HEK293 (cell line): ENCODE data around the gene C7orf57.

Experiments used
- CTCF ChIA-PET: fragments of 350-600 bp; formaldehyde crosslinking; extraction: SDS; loops from one replicate; lab custom pipeline; 2021; ENCODE audit warnings: antibody characterized with exemption; lab: Yijun Ruan, JAX
- POLR2A ChIA-PET: fragments of 300-600 bp; formaldehyde crosslinking; extraction: SDS; loops from one replicate; lab custom pipeline; 2020; ENCODE audit warnings: antibody characterized with exemption, inconsistent platforms; lab: Yijun Ruan, JAX
- H3K27ac ChIP-seq: fragments of 200-500 bp; sonication (Bioruptor generic); 2 replicates; pipeline ENCODE4 v1.5.1; 2014; ENCODE audit warnings: low read depth, low read length, control low read depth, inconsistent platforms; ENCODE audit errors: extremely low read depth
- H3K36me3 ChIP-seq, 2 experiments: fragments of 200-500 bp in 1 of 2; sonication (Bioruptor generic) in 1 of 2; 1 replicate in 1 of 2; 2 replicates in 1 of 2; pipeline ENCODE4 v1.5.1; 2014 to 2017; ENCODE audit warnings: inconsistent platforms in 2 of 2, low read length in 2 of 2; ENCODE audit not compliant: control insufficient read depth in 2 of 2, insufficient read depth in 1 of 2
- H3K4me1 ChIP-seq: fragments of 200-500 bp; sonication (Bioruptor generic); 2 replicates; pipeline ENCODE4 v1.5.1; 2014; ENCODE audit warnings: mild to moderate bottlenecking, low read length, inconsistent platforms; ENCODE audit not compliant: control insufficient read depth, insufficient read depth
- H3K4me3 ChIP-seq: 2 replicates; pipeline ENCODE4 v1.5.1; 2011; ENCODE audit warnings: low read depth, mild to moderate bottlenecking, control low read depth, low read length, moderate library complexity
- H3K9me3 ChIP-seq: fragments of 200-500 bp; sonication (Bioruptor generic); 2 replicates; pipeline ENCODE4 v1.5.1; 2014; ENCODE audit warnings: low read depth, low read length, inconsistent platforms; ENCODE audit not compliant: control insufficient read depth, insufficient read depth
- HOXC10 ChIP-seq: sonication (generic); formaldehyde crosslinking; IDR thresholded peaks from 2 replicates; pipeline ENCODE4 v1.8.1; 2023; ENCODE audit warnings: mild to moderate bottlenecking, missing genetic modification reagents
- KLF8 ChIP-seq: fragments of 450-650 bp; formaldehyde crosslinking; IDR thresholded peaks from 2 replicates; pipeline ENCODE4 v1.5.1; 2016; ENCODE audit warnings: missing biosample characterization, missing genetic modification characterization
- OSR2 ChIP-seq: fragments of 450-650 bp; formaldehyde crosslinking; IDR thresholded peaks from 2 replicates; pipeline ENCODE4 v1.5.1; 2016; ENCODE audit warnings: missing biosample characterization, missing genetic modification characterization
- OVOL3 ChIP-seq: fragments of 450-650 bp; formaldehyde crosslinking; IDR thresholded peaks from 2 replicates; pipeline ENCODE4 v1.5.1; 2016; ENCODE audit warnings: missing biosample characterization, missing genetic modification characterization
- REPIN1 ChIP-seq: fragments of 450-650 bp; formaldehyde crosslinking; IDR thresholded peaks from 2 replicates; pipeline ENCODE4 v1.5.1; 2017; ENCODE audit warnings: missing biosample characterization, missing genetic modification characterization, low read depth
- SP3 ChIP-seq: fragments of 450-650 bp; formaldehyde crosslinking; IDR thresholded peaks from 2 replicates; pipeline ENCODE4 v1.5.1; 2016; ENCODE audit warnings: missing biosample characterization, missing genetic modification characterization
- ZBTB1 ChIP-seq: fragments of 450-650 bp; formaldehyde crosslinking; IDR thresholded peaks from 2 replicates; pipeline ENCODE4 v1.5.1; 2016; ENCODE audit warnings: missing biosample characterization, missing genetic modification characterization
- ZIC2 ChIP-seq: fragments of 450-650 bp; formaldehyde crosslinking; IDR thresholded peaks from 2 replicates; pipeline ENCODE4 v1.5.1; 2016; ENCODE audit warnings: missing biosample characterization, missing genetic modification characterization
- ZNF157 ChIP-seq: fragments of 450-650 bp; formaldehyde crosslinking; IDR thresholded peaks from 2 replicates; pipeline ENCODE4 v1.5.1; 2016; ENCODE audit warnings: missing biosample characterization, missing genetic modification characterization
- ZNF175 ChIP-seq: fragments of 450-650 bp; formaldehyde crosslinking; IDR thresholded peaks from 2 replicates; pipeline ENCODE4 v1.5.1; 2016; ENCODE audit warnings: missing biosample characterization, missing genetic modification characterization
- ZNF184 ChIP-seq: fragments of 450-650 bp; IDR thresholded peaks from 2 replicates; pipeline ENCODE4 v1.5.1; 2018; ENCODE audit warnings: missing biosample characterization, mild to moderate bottlenecking, missing genetic modification characterization
- ZNF280C ChIP-seq: fragments of 450-650 bp; formaldehyde crosslinking; IDR thresholded peaks from 2 replicates; pipeline ENCODE4 v1.5.1; 2016; ENCODE audit warnings: missing biosample characterization, missing genetic modification characterization
- ZNF302 ChIP-seq: fragments of 450-650 bp; formaldehyde crosslinking; IDR thresholded peaks from 2 replicates; pipeline ENCODE4 v1.5.1; 2016; ENCODE audit warnings: missing biosample characterization, missing genetic modification characterization, low read depth
- ZNF324 ChIP-seq: fragments of 450-650 bp; formaldehyde crosslinking; IDR thresholded peaks from 2 replicates; pipeline ENCODE4 v1.5.1; 2016; ENCODE audit warnings: missing biosample characterization, missing genetic modification characterization
- ZNF416 ChIP-seq: fragments of 450-650 bp; formaldehyde crosslinking; IDR thresholded peaks from 2 replicates; pipeline ENCODE4 v1.5.1; 2016; ENCODE audit warnings: missing biosample characterization, missing genetic modification characterization
- ZNF660 ChIP-seq: fragments of 450-650 bp; IDR thresholded peaks from 2 replicates; pipeline ENCODE4 v1.5.1; 2018; ENCODE audit warnings: missing biosample characterization, mild to moderate bottlenecking, missing genetic modification characterization
- ZNF677 ChIP-seq: fragments of 450-650 bp; IDR thresholded peaks from 2 replicates; pipeline ENCODE4 v1.5.0; 2018; ENCODE audit warnings: missing biosample characterization, mild to moderate bottlenecking, missing genetic modification characterization, moderate library complexity
- TF ChIP-seq, protein P1 (sequence below): fragments of 450-650 bp; IDR thresholded peaks from 2 replicates; pipeline ENCODE4 v1.5.1; 2018; ENCODE audit warnings: missing biosample characterization, missing genetic modification characterization

C7orf57 gene

GRCh38 chr7:48102530-48102929, 67.2 kb downstream of the C7orf57 start (continued):
- TF ChIP-seq ZNF280C (tag by site-specific recombination) (no peak), ZNF416 (tag by site-specific recombination) (no peak)

DNA sequence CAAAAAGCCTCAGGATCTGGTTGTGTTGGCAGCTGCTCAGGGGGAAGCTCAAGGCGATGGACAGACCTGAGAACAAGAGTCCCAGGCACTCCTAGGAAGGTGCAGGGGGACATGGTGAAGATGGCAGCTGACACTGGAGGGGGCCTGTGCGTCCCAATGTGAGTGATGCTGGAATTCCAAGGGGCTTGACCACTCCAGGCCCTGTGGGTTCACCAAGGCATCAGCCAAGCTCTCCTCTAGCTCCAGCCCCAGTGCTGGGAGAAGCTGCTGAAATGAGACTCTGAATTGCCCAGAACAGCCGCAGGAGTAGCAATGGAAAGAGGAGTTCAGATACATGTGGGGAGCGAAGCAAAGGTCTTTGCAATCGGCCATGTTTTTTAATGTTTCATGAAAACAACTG, 69.7 kb downstream of the C7orf57 start:
- CTCF ChIA-PET, result interaction anchor here (0.7 to 2.7 kb wide), 3 partner anchors 106 to 160 kb away, joined by 3 to 6 read pairs (median 6); no protein-coding TSS in a partner anchor
- POLR2A ChIA-PET, result interaction anchor here (0.8 to 1.6 kb wide), 2 partner anchors 11 to 111 kb away, joined by 3 to 4 read pairs; no protein-coding TSS in a partner anchor

DNA sequence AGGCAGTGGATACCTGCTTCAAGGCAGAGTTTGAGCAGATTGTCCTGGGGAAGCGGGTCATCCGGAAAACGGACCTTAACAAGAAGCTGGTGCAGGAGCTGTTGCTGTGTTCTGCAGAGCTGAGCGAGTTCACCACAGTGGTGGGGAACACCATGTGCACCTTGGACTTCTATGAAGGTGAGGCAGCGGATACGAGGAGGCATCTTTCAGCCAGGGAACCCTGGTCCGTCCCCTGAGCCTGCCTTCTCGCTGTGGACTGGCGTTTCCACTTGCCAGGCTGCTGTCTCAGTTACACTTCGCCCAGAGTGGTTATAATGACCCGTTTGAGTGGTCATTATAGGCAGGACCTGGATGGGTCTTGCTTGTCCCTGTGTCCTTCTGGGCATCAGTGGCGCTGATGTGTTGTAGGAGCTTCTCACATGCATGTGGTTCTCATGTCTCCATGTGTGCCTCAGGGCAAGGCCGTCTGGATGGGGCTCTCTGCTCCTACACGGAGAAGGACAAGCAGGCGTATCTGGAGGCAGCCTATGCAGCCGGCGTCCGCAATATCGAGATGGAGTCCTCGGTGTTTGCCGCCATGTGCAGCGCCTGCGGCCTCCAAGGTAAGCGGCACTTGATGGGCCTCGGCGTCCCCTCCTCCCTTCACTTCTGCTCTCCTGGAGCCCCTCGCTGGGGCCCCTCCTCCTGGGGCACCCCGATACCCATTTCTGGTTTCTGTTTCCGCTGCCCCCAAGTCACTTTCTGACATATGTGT, 71.7 kb downstream of the C7orf57 start:
- H3K4me1 ChIP-seq, result no peaks in the 10 kb centered on the region
- CTCF ChIA-PET, result interaction anchor here (0.5 to 6.8 kb wide), 4 partner anchors 58 to 168 kb away, joined by 3 to 88 read pairs (median 6); no protein-coding TSS in a partner anchor
- peaks cover 10 to 64% of the 10 kb centered on the region in 2 experiments for H3K36me3 ChIP-seq
- no peak for TF ChIP-seq ZNF302 (tag by site-specific recombination)
- TF ChIP-seq SP3, result no peak
- TF ChIP-seq ZBTB1 (tag by site-specific recombination), result no peak
- no peak overlapping the region for H3K4me3 ChIP-seq
- H3K27ac ChIP-seq, result no peak overlapping the region
- no peaks in the 10 kb centered on the region for H3K9me3 ChIP-seq
- POLR2A ChIA-PET, result interaction anchor here (1.0 to 2.9 kb wide), 3 partner anchors 15 to 115 kb away, joined by 3 to 11 read pairs (median 3); partner anchors contain the start of gene UPP1

More for the DNA sequence above, 69.7 kb downstream of the C7orf57 start:
- H3K27ac ChIP-seq, result no peak overlapping the region
- peaks cover 10 to 73% of the 10 kb centered on the region in 2 experiments for H3K36me3 ChIP-seq
- no peak overlapping the region for H3K4me3 ChIP-seq
- TF ChIP-seq ZNF660 (tag by site-specific recombination), result no peak
- no peak for TF ChIP-seq ZNF677
- no peak for TF ChIP-seq ZNF157 (tag by site-specific recombination)
- H3K9me3 ChIP-seq, result no peaks in the 10 kb centered on the region
- no peaks in the 10 kb centered on the region for H3K4me1 ChIP-seq

GRCh38 chr7:48107926-48108472, 72.7 kb downstream of the C7orf57 start:
- ChIA-PET POLR2A (interaction anchor here (0.6 to 2.9 kb wide), 3 partner anchors 19 to 133 kb away, joined by 3 to 11 read pairs (median 3); partner anchors contain the start of gene UPP1), CTCF (interaction anchor here (0.7 to 6.8 kb wide), 7 partner anchors 12 to 163 kb away, joined by 3 to 88 read pairs (median 6); no protein-coding TSS in a partner anchor)
- Histone ChIP-seq H3K4me3 (no peak overlapping the region), H3K36me3 (peaks cover 5 to 55% of the 10 kb centered on the region in 2 experiments), H3K27ac (no peak overlapping the region), H3K4me1 (no peaks in the 10 kb centered on the region), H3K9me3 (no peaks in the 10 kb centered on the region)
- TF ChIP-seq, protein P1, sequence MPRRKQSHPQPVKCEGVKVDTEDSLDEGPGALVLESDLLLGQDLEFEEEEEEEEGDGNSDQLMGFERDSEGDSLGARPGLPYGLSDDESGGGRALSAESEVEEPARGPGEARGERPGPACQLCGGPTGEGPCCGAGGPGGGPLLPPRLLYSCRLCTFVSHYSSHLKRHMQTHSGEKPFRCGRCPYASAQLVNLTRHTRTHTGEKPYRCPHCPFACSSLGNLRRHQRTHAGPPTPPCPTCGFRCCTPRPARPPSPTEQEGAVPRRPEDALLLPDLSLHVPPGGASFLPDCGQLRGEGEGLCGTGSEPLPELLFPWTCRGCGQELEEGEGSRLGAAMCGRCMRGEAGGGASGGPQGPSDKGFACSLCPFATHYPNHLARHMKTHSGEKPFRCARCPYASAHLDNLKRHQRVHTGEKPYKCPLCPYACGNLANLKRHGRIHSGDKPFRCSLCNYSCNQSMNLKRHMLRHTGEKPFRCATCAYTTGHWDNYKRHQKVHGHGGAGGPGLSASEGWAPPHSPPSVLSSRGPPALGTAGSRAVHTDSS (tag by site-specific recombination), result no peak
- TF ChIP-seq HOXC10 (CRISPR knock-in tag) (no peak), OSR2 (no peak), ZNF677 (no peak), ZNF324 (tag by site-specific recombination) (no peak), REPIN1 (no peak), ZNF184 (no peak), OVOL3 (tag by site-specific recombination) (no peak), ZIC2 (tag by site-specific recombination) (no peak), ZNF175 (tag by site-specific recombination) (no peak), KLF8 (tag by site-specific recombination) (no peak)
